Head of caudate nucleus (tissue), 42 donors: ENCODE data around the gene SMIM5.
A peak's percentile ranks its signal among the peaks of the same experiment; 100 is the strongest.

Source experiments
- DNase-seq, 42 donors: peaks; one replicate each; pipeline versions ENCODE4 v3.0.0 to v3.0.0-alpha.2; 2020 to 2021; ENCODE audit warnings: mixed read lengths in 7 of 42
- intact Hi-C: fragments of 100-400 bp; cut with DNase I; formaldehyde crosslinking; loops from one replicate; pipeline ENCODE4 v1.15.0; 2022

Gene SMIM5

GRCh38 chr17:75684249-75684648 is 51.0 kb downstream of the SMIM5 start:
- intact Hi-C loops = no loop called here
- DNase-seq = no peak

- peak in 2 of 42 donors; percentile 25 for DNase-seq
These were observed 51.7 kb downstream of the SMIM5 start for GRCh38 chr17:75684924-75685323.

GRCh38 chr17:75685499-75685898 is 52.3 kb downstream of the SMIM5 start:
- intact Hi-C loops = no loop called here
- peak in 2 of 42 donors; percentile 14 to 18 for DNase-seq

More at GRCh38 chr17:75684924-75685323, 51.7 kb downstream of the SMIM5 start:
- intact Hi-C loops = no loop called here

- intact Hi-C loops = no loop called here
- DNase-seq = peak in 2 of 42 donors; percentile 28 to 60
These were observed 55.1 kb downstream of the SMIM5 start for GRCh38 chr17:75688209-75688825.

GRCh38 chr17:75689441-75689873 is 56.2 kb downstream of the SMIM5 start:
- intact Hi-C loops = no loop called here
- peak in 4 of 42 donors; percentile 10 to 57 (median 40) for DNase-seq
